ENCODE results near the gene AP5Z1.

- TF ChIP-seq CTCF (IDR thresholded peaks at IDR 0.05) = no peak
- TF ChIP-seq POLR2A (IDR thresholded peaks at IDR 0.05) = no peak
Observed at GRCh38 chr7:4758111-4758510, 17.3 kb upstream of the AP5Z1 start.

Data from adrenal gland (tissue), 5 donors.